Astrocyte (in vitro differentiated cells and primary cell): ENCODE results near the gene FRMD5. TPM values are rescaled to one million over a fixed set of nuclear protein-coding genes. Genes with fewer than 3 reads are reported as not detected.

Source experiments
- DNase-seq: peaks from one replicate; pipeline ENCODE4 v3.0.0-alpha.2; 2010; ENCODE audit warnings: low read depth
- FAIRE-seq: peaks from 2 replicates; lab custom pipeline; 2011; peaks lifted over from hg19 to GRCh38; lab: Jason Lieb, UNC
- H2AFZ ChIP-seq: 2 replicates; pipeline ENCODE4 v1.6.0; 2012; ENCODE audit warnings: low read depth, low read length, inconsistent platforms
- H3K27ac ChIP-seq: 2 replicates; pipeline ENCODE4 v1.5.1; 2011; ENCODE audit warnings: low read depth, low read length, inconsistent platforms
- H3K27me3 ChIP-seq: 2 replicates; pipeline ENCODE4 v1.6.0; 2011; ENCODE audit warnings: low read length, inconsistent platforms; ENCODE audit not compliant: insufficient read depth
- H3K36me3 ChIP-seq: 2 replicates; pipeline ENCODE4 v1.5.1; 2011; ENCODE audit warnings: low read length, inconsistent platforms; ENCODE audit not compliant: insufficient read depth
- H3K4me1 ChIP-seq: 2 replicates; pipeline ENCODE4 v1.5.1; 2011; ENCODE audit warnings: low read length, inconsistent platforms; ENCODE audit not compliant: insufficient read depth
- H3K4me2 ChIP-seq: 2 replicates; pipeline ENCODE4 v1.6.0; 2012; ENCODE audit warnings: low read length, inconsistent platforms
- H3K4me3 ChIP-seq: 2 replicates; pipeline ENCODE4 v1.5.1; 2011; ENCODE audit warnings: low read depth, mild to moderate bottlenecking, low read length, inconsistent platforms; ENCODE audit not compliant: insufficient read depth
- H3K79me2 ChIP-seq: 2 replicates; pipeline ENCODE4 v1.6.0; 2012; ENCODE audit warnings: mild to moderate bottlenecking, low read length, inconsistent platforms; ENCODE audit not compliant: insufficient read depth
- H3K9ac ChIP-seq: 2 replicates; pipeline ENCODE4 v1.6.0; 2012; ENCODE audit warnings: mild to moderate bottlenecking, low read length, inconsistent platforms
- H3K9me3 ChIP-seq: 2 replicates; pipeline ENCODE4 v1.5.1; 2012; ENCODE audit warnings: low read depth, mild to moderate bottlenecking, low read length, inconsistent platforms; ENCODE audit not compliant: insufficient read depth
- H4K20me1 ChIP-seq: 2 replicates; pipeline ENCODE4 v1.6.0; 2012; ENCODE audit warnings: low read length, inconsistent platforms; ENCODE audit not compliant: insufficient read depth
- H3K27ac Mint-ChIP-seq: one replicate; pipeline ENCODE4 v1.8.0; 2021; ENCODE audit warnings: mild to moderate bottlenecking, mixed read lengths; ENCODE audit not compliant: unreplicated experiment
- H3K27me3 Mint-ChIP-seq: one replicate; pipeline ENCODE4 v1.8.0; 2021; ENCODE audit warnings: low read depth, mixed read lengths; ENCODE audit not compliant: unreplicated experiment
- H3K36me3 Mint-ChIP-seq: one replicate; pipeline ENCODE4 v1.8.0; 2021; ENCODE audit warnings: low read depth, mixed read lengths; ENCODE audit not compliant: unreplicated experiment
- H3K4me1 Mint-ChIP-seq: one replicate; pipeline ENCODE4 v1.8.0; 2021; ENCODE audit warnings: low read depth, mixed read lengths; ENCODE audit not compliant: unreplicated experiment
- H3K4me3 Mint-ChIP-seq: one replicate; pipeline ENCODE4 v1.8.0; 2021; ENCODE audit warnings: mild to moderate bottlenecking, moderate library complexity, mixed read lengths; ENCODE audit not compliant: unreplicated experiment
- H3K9me3 Mint-ChIP-seq: one replicate; pipeline ENCODE4 v1.8.0; 2021; ENCODE audit warnings: mild to moderate bottlenecking, mixed read lengths; ENCODE audit not compliant: unreplicated experiment
- CTCF ChIP-seq: IDR thresholded peaks from 2 replicates; pipeline ENCODE4 v1.5.1; 2011; ENCODE audit warnings: low read depth, mild to moderate bottlenecking, inconsistent platforms, low read length, moderate library complexity; ENCODE audit not compliant: insufficient read depth
- EZH2 ChIP-seq: IDR thresholded peaks from 2 replicates; pipeline ENCODE4 v1.6.1; 2012; ENCODE audit warnings: mild to moderate bottlenecking, low read length, inconsistent platforms; ENCODE audit not compliant: insufficient read depth
- total RNA-seq: library from RNA; stranded (reverse); gene quantifications from 2 replicates; pipeline ENCODE4 v1.2.1, GENCODE V29; 2021

Gene FRMD5
- total RNA-seq, 1 donor from 2014 or later: 19.6 TPM

DNA sequence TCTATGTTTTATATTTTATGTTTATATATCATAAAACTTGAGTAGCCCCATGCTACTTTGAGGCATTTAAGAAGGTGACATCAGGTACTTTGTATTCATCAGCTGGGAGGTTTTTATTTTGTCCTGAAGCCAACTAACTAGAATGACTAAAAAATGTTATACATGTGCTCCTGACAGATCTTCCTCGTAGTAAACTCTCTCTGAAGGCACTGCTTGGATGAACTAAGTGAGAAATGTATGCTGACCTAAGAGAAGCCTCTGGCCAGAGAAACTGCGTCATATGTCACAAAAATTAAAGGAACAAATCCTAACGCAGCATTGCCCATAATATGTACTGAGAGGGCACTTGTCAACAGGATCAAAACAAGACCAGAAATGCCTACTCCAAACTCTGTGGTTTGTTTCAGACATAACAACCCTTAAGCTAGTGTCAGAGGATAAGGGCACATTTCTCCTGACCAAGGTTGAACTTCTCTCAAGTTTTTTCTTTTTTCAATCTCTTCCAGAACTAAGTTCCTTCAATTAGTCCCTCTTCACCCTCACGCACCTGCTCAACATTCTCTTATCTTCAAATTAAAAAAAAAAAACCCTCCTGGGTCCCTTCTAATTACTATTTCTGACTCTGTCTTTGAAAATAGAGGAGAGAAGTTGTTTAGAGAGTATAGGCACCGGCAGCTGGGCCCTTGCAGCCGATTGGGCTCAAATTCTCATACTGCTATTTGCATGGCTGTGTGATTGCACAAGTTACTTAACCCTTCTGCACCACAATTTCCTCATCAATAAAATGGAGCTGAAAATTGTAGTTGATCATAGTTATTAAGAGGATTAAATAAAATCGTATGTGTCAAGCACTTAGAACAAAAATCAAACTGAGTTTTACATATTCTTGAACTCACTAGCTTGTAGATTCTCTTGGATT lies 159.0 kb downstream of the FRMD5 start:
- peaks cover 22% of the 10 kb centered on the region for H4K20me1 ChIP-seq
- FAIRE-seq (no peak), DNase-seq (peak; percentile 74)
- peak overlapping the region; percentile 47 for H3K27ac ChIP-seq
- no peaks in the 10 kb centered on the region for H3K36me3 ChIP-seq
- no peak overlapping the region for H3K4me3 ChIP-seq
- no peak overlapping the region for H2AFZ ChIP-seq
- H3K9ac ChIP-seq: no peak overlapping the region
- Mint-ChIP-seq H3K27me3 (no peaks in the 10 kb centered on the region), H3K4me3 (no peak overlapping the region), H3K27ac (no peak overlapping the region), H3K9me3 (no peaks in the 10 kb centered on the region), H3K36me3 (no peaks in the 10 kb centered on the region), H3K4me1 (peaks cover 38% of the 10 kb centered on the region)
- no peak overlapping the region for H3K4me2 ChIP-seq
- H3K9me3 ChIP-seq: no peaks in the 10 kb centered on the region
- H3K27me3 ChIP-seq: no peaks in the 10 kb centered on the region
- H3K79me2 ChIP-seq: peaks cover 44% of the 10 kb centered on the region
- H3K4me1 ChIP-seq: peaks cover 31% of the 10 kb centered on the region
- TF ChIP-seq CTCF (no peak), EZH2 (no peak)

DNA sequence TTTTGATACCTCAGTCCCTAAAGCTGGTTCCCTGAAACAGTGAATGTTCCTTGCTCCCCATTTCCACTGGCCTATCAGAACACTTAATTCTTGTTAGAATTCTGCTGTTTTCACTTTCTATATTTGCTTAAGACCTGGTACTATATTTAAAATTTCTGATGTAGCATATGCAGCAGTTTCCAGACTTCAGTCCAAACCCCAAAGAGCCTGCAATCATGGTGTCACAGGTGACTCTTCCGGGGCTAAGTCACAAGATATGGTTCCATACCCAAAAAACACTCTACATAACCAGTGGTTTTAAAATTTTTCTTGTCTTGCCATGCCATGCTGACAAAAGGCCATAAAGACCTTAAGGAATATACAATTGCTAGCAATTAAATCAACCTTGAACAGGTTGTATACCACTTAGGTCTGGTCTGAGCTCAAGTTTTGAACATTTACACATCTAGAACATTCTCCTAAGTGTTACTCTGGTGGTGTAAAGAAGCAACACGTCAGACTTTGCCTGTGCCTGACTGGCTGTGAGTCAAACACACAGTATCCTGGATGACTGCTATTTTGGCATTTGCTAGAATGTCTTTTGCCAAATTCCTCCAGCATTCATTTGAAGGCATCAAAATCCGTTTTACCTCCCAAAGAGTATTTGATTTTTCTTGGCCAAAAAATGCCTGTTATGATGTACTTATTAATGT lies 160.0 kb downstream of the FRMD5 start:
- no peaks in the 10 kb centered on the region for H3K27me3 Mint-ChIP-seq
- Histone ChIP-seq H3K9me3 (no peaks in the 10 kb centered on the region), H4K20me1 (peaks cover 18% of the 10 kb centered on the region), H2AFZ (no peak overlapping the region), H3K4me1 (peaks cover 31% of the 10 kb centered on the region), H3K4me3 (no peak overlapping the region), H3K4me2 (peak overlapping the region; percentile 45), H3K79me2 (peaks cover 46% of the 10 kb centered on the region), H3K9ac (peak overlapping the region; percentile 22), H3K27me3 (no peaks in the 10 kb centered on the region), H3K27ac (peak overlapping the region; percentile 61), H3K36me3 (no peaks in the 10 kb centered on the region)
- peaks cover 44% of the 10 kb centered on the region for H3K4me1 Mint-ChIP-seq
- DNase-seq: peak; percentile 87
- peak overlapping the region; percentile 50 for H3K27ac Mint-ChIP-seq
- H3K4me3 Mint-ChIP-seq: no peak overlapping the region
- H3K36me3 Mint-ChIP-seq: no peaks in the 10 kb centered on the region
- H3K9me3 Mint-ChIP-seq: no peaks in the 10 kb centered on the region
- TF ChIP-seq EZH2 (no peak), CTCF (no peak)
- FAIRE-seq: peak; percentile 92
